ENCODE measurements around the gene MBNL1.

The MBNL1 gene

GRCh38 chr3:152330559-152330958 is 61.8 kb downstream of the MBNL1 start:
- H3K27me3 ChIP-seq (ENCODE audit: control insufficient read depth, low read length), result no peaks in the 10 kb centered on the region
- TF ChIP-seq CTCF (IDR thresholded peaks at IDR 0.05; ENCODE audit: low read depth, low read length, poor library complexity, severe bottlenecking) (no peak), EZH2phosphoT487 (IDR thresholded peaks at IDR 0.05; ENCODE audit: borderline replicate concordance, low read length) (no peak)
- peaks cover 80% of the 10 kb centered on the region for H3K4me1 ChIP-seq (ENCODE audit: control insufficient read depth, low read length)
- H3K4me2 ChIP-seq (ENCODE audit: low read length), result 0 out of 2 replicates have a peak overlapping the region, but pooled peaks have one; percentile 1
- H3K79me2 ChIP-seq (ENCODE audit: control insufficient read depth, low read length), result peaks cover 98% of the 10 kb centered on the region
- H3K4me3 ChIP-seq (ENCODE audit: low read length), result no peak overlapping the region
- peaks cover 9% of the 10 kb centered on the region; the same call in 1 of the 2 replicates for H4K20me1 ChIP-seq (ENCODE audit: control insufficient read depth, insufficient read depth, low read depth, low read length)
- peaks cover 7% of the 10 kb centered on the region for H3F3A ChIP-seq (ENCODE audit: control insufficient read depth, insufficient read depth)
- H3K9me3 ChIP-seq (ENCODE audit: control insufficient read depth, insufficient read depth, low read length), result no peaks in the 10 kb centered on the region
- no peaks in the 10 kb centered on the region for H3K9me2 ChIP-seq (replicated peaks; ENCODE audit: control insufficient read depth, low read length)
- H3K36me3 ChIP-seq (ENCODE audit: control insufficient read depth, low read length), result peaks cover 71% of the 10 kb centered on the region
- H3K27ac ChIP-seq (ENCODE audit: low read depth, low read length), result no peak overlapping the region

GRCh38 chr3:152331018-152331541 is 62.4 kb downstream of the MBNL1 start:
- no peaks in the 10 kb centered on the region for H3K9me2 ChIP-seq (replicated peaks; ENCODE audit: control insufficient read depth, low read length)
- H3K4me1 ChIP-seq (ENCODE audit: control insufficient read depth, low read length), result peaks cover 81% of the 10 kb centered on the region
- peaks cover 5% of the 10 kb centered on the region for H3F3A ChIP-seq (ENCODE audit: control insufficient read depth, insufficient read depth)
- TF ChIP-seq EZH2phosphoT487 (IDR thresholded peaks at IDR 0.05; ENCODE audit: borderline replicate concordance, low read length) (no peak), CTCF (IDR thresholded peaks at IDR 0.05; ENCODE audit: low read depth, low read length, poor library complexity, severe bottlenecking) (no peak)
- H3K27me3 ChIP-seq (ENCODE audit: control insufficient read depth, low read length), result no peaks in the 10 kb centered on the region
- H3K79me2 ChIP-seq (ENCODE audit: control insufficient read depth, low read length), result peaks cover 98% of the 10 kb centered on the region
- peak overlapping the region; percentile 46 for H3K4me2 ChIP-seq (ENCODE audit: low read length)
- peaks cover 9% of the 10 kb centered on the region; the same call in 1 of the 2 replicates for H4K20me1 ChIP-seq (ENCODE audit: control insufficient read depth, insufficient read depth, low read depth, low read length)
- peaks cover 71% of the 10 kb centered on the region for H3K36me3 ChIP-seq (ENCODE audit: control insufficient read depth, low read length)
- H3K9me3 ChIP-seq (ENCODE audit: control insufficient read depth, insufficient read depth, low read length), result no peaks in the 10 kb centered on the region
- no peak overlapping the region for H3K27ac ChIP-seq (ENCODE audit: low read depth, low read length)
- no peak overlapping the region for H3K4me3 ChIP-seq (ENCODE audit: low read length)

DNA sequence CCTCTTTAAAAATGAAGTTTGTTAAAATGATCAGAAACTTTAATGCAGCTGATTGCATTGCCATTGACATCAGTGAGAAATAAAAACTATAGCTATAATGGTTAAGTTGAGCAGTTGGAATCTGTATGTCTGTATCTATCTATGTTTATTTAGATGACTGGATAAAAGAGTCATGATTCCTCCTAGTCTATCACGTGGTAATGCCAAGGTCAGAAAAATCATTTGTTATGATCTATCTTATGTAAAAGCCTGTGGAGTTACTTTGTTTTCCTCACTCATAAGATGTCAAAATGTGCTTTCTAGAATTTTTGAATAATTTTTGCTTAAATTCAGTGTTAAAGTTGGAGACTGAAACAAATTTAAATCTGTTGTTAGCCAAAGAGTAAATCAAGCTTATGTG is 63.3 kb downstream of the MBNL1 start:
- Histone ChIP-seq H3K9me3 (ENCODE audit: control insufficient read depth, insufficient read depth, low read length) (no peaks in the 10 kb centered on the region), H3K27ac (ENCODE audit: low read depth, low read length) (no peak overlapping the region), H3K4me3 (ENCODE audit: low read length) (no peak overlapping the region), H3K9me2 (replicated peaks; ENCODE audit: control insufficient read depth, low read length) (no peaks in the 10 kb centered on the region), H3K27me3 (ENCODE audit: control insufficient read depth, low read length) (no peaks in the 10 kb centered on the region), H3K4me1 (ENCODE audit: control insufficient read depth, low read length) (peaks cover 88% of the 10 kb centered on the region), H3K36me3 (ENCODE audit: control insufficient read depth, low read length) (peaks cover 76% of the 10 kb centered on the region), H3F3A (ENCODE audit: control insufficient read depth, insufficient read depth) (peaks cover 9% of the 10 kb centered on the region), H3K79me2 (ENCODE audit: control insufficient read depth, low read length) (peaks cover 99% of the 10 kb centered on the region), H3K4me2 (ENCODE audit: low read length) (peak overlapping the region; percentile 46), H4K20me1 (ENCODE audit: control insufficient read depth, insufficient read depth, low read depth, low read length) (peaks cover 9% of the 10 kb centered on the region; the same call in 1 of the 2 replicates)
- TF ChIP-seq EZH2phosphoT487 (IDR thresholded peaks at IDR 0.05; ENCODE audit: borderline replicate concordance, low read length), result no peak
- no peak for TF ChIP-seq CTCF (IDR thresholded peaks at IDR 0.05; ENCODE audit: low read depth, low read length, poor library complexity, severe bottlenecking)
